DOHH2 (cell line): Measurements from ENCODE around the gene MAP6.

Experiments
- H3F3A ChIP-seq: fragments of 200-600 bp; sonication (generic), shearing (Covaris generic); 2 replicates; pipeline ENCODE4 v1.6.0; 2016; ENCODE audit warnings: antibody characterized with exemption, mild to moderate bottlenecking; ENCODE audit not compliant: control insufficient read depth, insufficient read depth
- H3K27ac ChIP-seq: fragments of 200-600 bp; sonication (generic); 2 replicates; pipeline ENCODE4 v1.5.1; 2014; ENCODE audit warnings: low read depth, mild to moderate bottlenecking, low read length, moderate library complexity
- H3K27me3 ChIP-seq: fragments of 200-600 bp; sonication (generic); 2 replicates; pipeline ENCODE4 v1.6.1; 2014; ENCODE audit warnings: mild to moderate bottlenecking, low read length, mixed read lengths; ENCODE audit not compliant: control insufficient read depth
- H3K36me3 ChIP-seq: fragments of 200-600 bp; sonication (generic); 2 replicates; pipeline ENCODE4 v1.6.1; 2014; ENCODE audit warnings: mild to moderate bottlenecking, low read length, moderate library complexity, mixed read lengths; ENCODE audit not compliant: control insufficient read depth
- H3K4me1 ChIP-seq: fragments of 200-600 bp; sonication (generic); 2 replicates; pipeline ENCODE4 v1.6.1; 2014; ENCODE audit warnings: mild to moderate bottlenecking, low read length, mixed read lengths; ENCODE audit not compliant: control insufficient read depth
- H3K4me2 ChIP-seq: fragments of 200-600 bp; sonication (generic); 2 replicates; pipeline ENCODE4 v1.6.0; 2014; ENCODE audit warnings: mild to moderate bottlenecking, low read length, moderate library complexity
- H3K4me3 ChIP-seq: fragments of 200-600 bp; sonication (generic); 2 replicates; pipeline ENCODE4 v1.5.1; 2014; ENCODE audit warnings: mild to moderate bottlenecking, low read length, mixed read lengths
- H3K79me2 ChIP-seq: fragments of 200-600 bp; sonication (generic); 2 replicates; pipeline ENCODE4 v1.6.1; 2014; ENCODE audit warnings: mild to moderate bottlenecking, low read length, mixed read lengths; ENCODE audit not compliant: control insufficient read depth
- H3K9me2 ChIP-seq: fragments of 200-600 bp; sonication (generic); replicated peaks from 2 replicates; pipeline ENCODE4 v1.6.1; 2014; ENCODE audit warnings: mild to moderate bottlenecking, low read length, mixed read lengths; ENCODE audit not compliant: control insufficient read depth
- H3K9me3 ChIP-seq: fragments of 200-600 bp; sonication (generic); 2 replicates; pipeline ENCODE4 v1.6.1; 2014; ENCODE audit warnings: antibody characterized with exemption, low read length, mixed read lengths; ENCODE audit not compliant: control insufficient read depth, insufficient read depth
- H4K20me1 ChIP-seq: fragments of 200-600 bp; sonication (generic); 2 replicates; pipeline ENCODE4 v1.6.0; 2014; ENCODE audit warnings: low read depth, mild to moderate bottlenecking, antibody characterized with exemption, low read length, moderate library complexity; ENCODE audit not compliant: control insufficient read depth, insufficient read depth
- CTCF ChIP-seq: fragments of 200-600 bp; sonication (generic); IDR thresholded peaks from one replicate; pipeline ENCODE4 v1.5.1; 2014; ENCODE audit warnings: antibody characterized with exemption, mild to moderate bottlenecking, low read depth, low read length; ENCODE audit not compliant: poor library complexity, severe bottlenecking
- EZH2phosphoT487 ChIP-seq: fragments of 200-600 bp; sonication (generic); IDR thresholded peaks from 2 replicates; pipeline ENCODE4 v1.6.1; 2017; ENCODE audit warnings: borderline replicate concordance, mild to moderate bottlenecking, antibody characterized with exemption, low read length, moderate library complexity, mixed read lengths

MAP6 gene

GRCh38 chr11:75642402-75643113 is 26.3 kb downstream of the MAP6 start:
- Histone ChIP-seq H3K4me1 (0 out of 2 replicates have a peak, but pooled peaks cover 7% of the 10 kb centered on the region), H4K20me1 (no peaks in the 10 kb centered on the region), H3K79me2 (no peaks in the 10 kb centered on the region), H3K4me2 (no peak overlapping the region), H3K27ac (no peak overlapping the region), H3K9me2 (no peaks in the 10 kb centered on the region), H3K9me3 (no peaks in the 10 kb centered on the region), H3K27me3 (peaks cover 34% of the 10 kb centered on the region), H3K36me3 (no peaks in the 10 kb centered on the region), H3F3A (no peaks in the 10 kb centered on the region), H3K4me3 (no peak overlapping the region)
- TF ChIP-seq CTCF (no peak), EZH2phosphoT487 (no peak)

- Histone ChIP-seq H3K9me2 (no peaks in the 10 kb centered on the region), H3K27me3 (peaks cover 33% of the 10 kb centered on the region), H3K79me2 (no peaks in the 10 kb centered on the region), H3K9me3 (no peaks in the 10 kb centered on the region), H4K20me1 (no peaks in the 10 kb centered on the region), H3K4me1 (0 out of 2 replicates have a peak, but pooled peaks cover 7% of the 10 kb centered on the region), H3F3A (no peaks in the 10 kb centered on the region), H3K36me3 (no peaks in the 10 kb centered on the region), H3K4me2 (no peak overlapping the region), H3K4me3 (no peak overlapping the region), H3K27ac (no peak overlapping the region)
- TF ChIP-seq EZH2phosphoT487 (no peak), CTCF (no peak)
Measured at GRCh38 chr11:75639762-75640181, 29.1 kb downstream of the MAP6 start.

- H3K9me2 ChIP-seq = no peaks in the 10 kb centered on the region
- no peaks in the 10 kb centered on the region for H3K36me3 ChIP-seq
- no peak overlapping the region for H3K4me3 ChIP-seq
- H3K4me1 ChIP-seq = 0 out of 2 replicates have a peak, but pooled peaks cover 7% of the 10 kb centered on the region
- no peak for TF ChIP-seq EZH2phosphoT487
- no peak for TF ChIP-seq CTCF
- H3K4me2 ChIP-seq = no peak overlapping the region
- H3K27me3 ChIP-seq = peaks cover 22% of the 10 kb centered on the region
- no peak overlapping the region for H3K27ac ChIP-seq
- H3K79me2 ChIP-seq = no peaks in the 10 kb centered on the region
- no peaks in the 10 kb centered on the region for H4K20me1 ChIP-seq
- no peaks in the 10 kb centered on the region for H3F3A ChIP-seq
- H3K9me3 ChIP-seq = no peaks in the 10 kb centered on the region
Measured at GRCh38 chr11:75637998-75638397, 30.8 kb downstream of the MAP6 start.
